ENCODE measurements around the gene HECW1.
A peak's percentile ranks its signal among the peaks of the same experiment; 100 is the strongest.

The HECW1 gene

DNA sequence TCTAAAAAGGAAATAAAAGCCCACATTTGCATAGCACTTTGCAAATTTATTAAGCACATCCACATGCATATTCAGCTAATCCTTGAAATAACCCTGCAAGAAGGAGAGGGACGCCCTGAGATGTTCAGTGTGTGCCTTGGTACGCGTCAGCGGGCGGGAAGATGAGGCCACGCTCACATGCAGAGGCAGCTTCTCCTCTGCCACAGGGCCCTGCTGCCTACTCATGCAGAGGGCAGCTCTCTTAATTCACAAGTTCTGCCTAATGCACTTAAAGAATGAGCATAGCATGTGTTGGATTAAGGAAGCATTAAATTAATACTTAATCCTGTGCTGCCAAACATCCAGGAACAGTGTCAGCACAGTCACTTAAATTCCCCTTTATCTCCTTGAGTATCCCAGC, 132.3 kb downstream of the HECW1 start:
- Histone ChIP-seq H3K4me1 (ENCODE audit: control insufficient read depth, insufficient read depth, low read length) (no peaks in the 10 kb centered on the region), H3K27ac (ENCODE audit: extremely low read depth, low read depth, low read length) (no peak overlapping the region), H3K9me3 (ENCODE audit: control insufficient read depth, insufficient read depth, low read depth, low read length) (no peaks in the 10 kb centered on the region), H3K4me3 (ENCODE audit: low read depth, low read length) (no peak overlapping the region), H3K36me3 (ENCODE audit: control insufficient read depth in 2 of 2, insufficient read depth in 1 of 2, low read length in 2 of 2) (no peaks in the 10 kb centered on the region)
- POLR2A ChIA-PET: no interaction called here
- no peak for TF ChIP-seq ZBTB11 (tag by site-specific recombination; conservative IDR thresholded peaks at IDR 0.05; ENCODE audit: low read depth)
- CTCF ChIA-PET: interaction anchor here (0.6 to 1.6 kb wide), 2 partner anchors 14 to 17 kb away, joined by 3 to 11 read pairs; no protein-coding TSS in a partner anchor

GRCh38 chr7:43247757-43248156, 135.3 kb downstream of the HECW1 start:
- Histone ChIP-seq H3K36me3 (ENCODE audit: control insufficient read depth in 2 of 2, insufficient read depth in 1 of 2, low read length in 2 of 2) (no peaks in the 10 kb centered on the region), H3K4me3 (ENCODE audit: low read depth, low read length) (no peak overlapping the region), H3K27ac (ENCODE audit: extremely low read depth, low read depth, low read length) (no peak overlapping the region), H3K4me1 (ENCODE audit: control insufficient read depth, insufficient read depth, low read length) (no peaks in the 10 kb centered on the region), H3K9me3 (ENCODE audit: control insufficient read depth, insufficient read depth, low read depth, low read length) (no peaks in the 10 kb centered on the region)
- ChIA-PET POLR2A (no interaction called here), CTCF (no interaction called here)
- TF ChIP-seq PRDM1 (tag by site-specific recombination; IDR thresholded peaks at IDR 0.05): peak; percentile 34; the same call in 1 of the 2 replicates
- TF ChIP-seq SP7 (tag by site-specific recombination; IDR thresholded peaks at IDR 0.05): no peak
- TF ChIP-seq OSR2 (tag by site-specific recombination; IDR thresholded peaks at IDR 0.05): no peak
- TF ChIP-seq ZNF660 (tag by site-specific recombination; IDR thresholded peaks at IDR 0.05): no peak
- TF ChIP-seq ZBTB49 (tag by site-specific recombination; IDR thresholded peaks at IDR 0.05; ENCODE audit: low read depth): no peak
- peak; percentile 91 for TF ChIP-seq ZNF366 (tag by site-specific recombination; conservative IDR thresholded peaks at IDR 0.05)
- TF ChIP-seq ZEB2 (tag by site-specific recombination; IDR thresholded peaks at IDR 0.05): no peak
- TF ChIP-seq ZNF155 (tag by site-specific recombination; IDR thresholded peaks at IDR 0.05): no peak

DNA sequence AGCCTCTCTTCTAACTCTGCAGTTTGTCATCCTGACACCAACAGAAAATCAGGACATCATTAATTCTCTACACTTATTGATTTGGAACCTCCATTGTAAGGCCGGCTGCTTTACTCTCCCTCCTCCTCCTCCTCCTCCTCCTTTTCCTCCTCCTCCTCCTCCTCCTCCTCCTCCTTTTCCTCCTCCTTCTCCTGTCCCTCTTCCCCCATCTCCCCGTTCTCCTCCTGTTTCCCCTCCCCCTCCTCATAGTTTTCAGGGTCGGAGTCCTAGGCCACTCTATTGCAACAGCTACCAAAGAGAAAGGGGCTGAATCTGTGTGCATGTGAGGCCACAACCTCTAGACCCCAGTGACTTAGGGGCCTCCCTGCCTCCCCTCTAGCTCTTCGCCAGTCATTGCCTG, 136.1 kb downstream of the HECW1 start:
- Histone ChIP-seq H3K36me3 (ENCODE audit: control insufficient read depth in 2 of 2, insufficient read depth in 1 of 2, low read length in 2 of 2) (no peaks in the 10 kb centered on the region), H3K4me3 (ENCODE audit: low read depth, low read length) (no peak overlapping the region), H3K27ac (ENCODE audit: extremely low read depth, low read depth, low read length) (no peak overlapping the region), H3K4me1 (ENCODE audit: control insufficient read depth, insufficient read depth, low read length) (no peaks in the 10 kb centered on the region), H3K9me3 (ENCODE audit: control insufficient read depth, insufficient read depth, low read depth, low read length) (no peaks in the 10 kb centered on the region)
- no peak for TF ChIP-seq ZNF112 (tag by site-specific recombination; IDR thresholded peaks at IDR 0.05)
- no peak for TF ChIP-seq ZSCAN23 (tag by site-specific recombination; IDR thresholded peaks at IDR 0.05)
- TF ChIP-seq REPIN1 (tag by site-specific recombination; IDR thresholded peaks at IDR 0.05; ENCODE audit: low read depth): no peak
- no peak for TF ChIP-seq KLF7 (tag by site-specific recombination; IDR thresholded peaks at IDR 0.05; ENCODE audit: borderline replicate concordance)
- TF ChIP-seq, protein P1, sequence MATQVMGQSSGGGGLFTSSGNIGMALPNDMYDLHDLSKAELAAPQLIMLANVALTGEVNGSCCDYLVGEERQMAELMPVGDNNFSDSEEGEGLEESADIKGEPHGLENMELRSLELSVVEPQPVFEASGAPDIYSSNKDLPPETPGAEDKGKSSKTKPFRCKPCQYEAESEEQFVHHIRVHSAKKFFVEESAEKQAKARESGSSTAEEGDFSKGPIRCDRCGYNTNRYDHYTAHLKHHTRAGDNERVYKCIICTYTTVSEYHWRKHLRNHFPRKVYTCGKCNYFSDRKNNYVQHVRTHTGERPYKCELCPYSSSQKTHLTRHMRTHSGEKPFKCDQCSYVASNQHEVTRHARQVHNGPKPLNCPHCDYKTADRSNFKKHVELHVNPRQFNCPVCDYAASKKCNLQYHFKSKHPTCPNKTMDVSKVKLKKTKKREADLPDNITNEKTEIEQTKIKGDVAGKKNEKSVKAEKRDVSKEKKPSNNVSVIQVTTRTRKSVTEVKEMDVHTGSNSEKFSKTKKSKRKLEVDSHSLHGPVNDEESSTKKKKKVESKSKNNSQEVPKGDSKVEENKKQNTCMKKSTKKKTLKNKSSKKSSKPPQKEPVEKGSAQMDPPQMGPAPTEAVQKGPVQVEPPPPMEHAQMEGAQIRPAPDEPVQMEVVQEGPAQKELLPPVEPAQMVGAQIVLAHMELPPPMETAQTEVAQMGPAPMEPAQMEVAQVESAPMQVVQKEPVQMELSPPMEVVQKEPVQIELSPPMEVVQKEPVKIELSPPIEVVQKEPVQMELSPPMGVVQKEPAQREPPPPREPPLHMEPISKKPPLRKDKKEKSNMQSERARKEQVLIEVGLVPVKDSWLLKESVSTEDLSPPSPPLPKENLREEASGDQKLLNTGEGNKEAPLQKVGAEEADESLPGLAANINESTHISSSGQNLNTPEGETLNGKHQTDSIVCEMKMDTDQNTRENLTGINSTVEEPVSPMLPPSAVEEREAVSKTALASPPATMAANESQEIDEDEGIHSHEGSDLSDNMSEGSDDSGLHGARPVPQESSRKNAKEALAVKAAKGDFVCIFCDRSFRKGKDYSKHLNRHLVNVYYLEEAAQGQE (tag by site-specific recombination; IDR thresholded peaks at IDR 0.05): no peak
- no peak for TF ChIP-seq ZNF624 (tag by site-specific recombination; IDR thresholded peaks at IDR 0.05)
- TF ChIP-seq, protein P2, sequence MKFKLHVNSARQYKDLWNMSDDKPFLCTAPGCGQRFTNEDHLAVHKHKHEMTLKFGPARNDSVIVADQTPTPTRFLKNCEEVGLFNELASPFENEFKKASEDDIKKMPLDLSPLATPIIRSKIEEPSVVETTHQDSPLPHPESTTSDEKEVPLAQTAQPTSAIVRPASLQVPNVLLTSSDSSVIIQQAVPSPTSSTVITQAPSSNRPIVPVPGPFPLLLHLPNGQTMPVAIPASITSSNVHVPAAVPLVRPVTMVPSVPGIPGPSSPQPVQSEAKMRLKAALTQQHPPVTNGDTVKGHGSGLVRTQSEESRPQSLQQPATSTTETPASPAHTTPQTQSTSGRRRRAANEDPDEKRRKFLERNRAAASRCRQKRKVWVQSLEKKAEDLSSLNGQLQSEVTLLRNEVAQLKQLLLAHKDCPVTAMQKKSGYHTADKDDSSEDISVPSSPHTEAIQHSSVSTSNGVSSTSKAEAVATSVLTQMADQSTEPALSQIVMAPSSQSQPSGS (tag by site-specific recombination; IDR thresholded peaks at IDR 0.05; ENCODE audit: low read depth): no peak
- TF ChIP-seq ZNF768 (tag by site-specific recombination; IDR thresholded peaks at IDR 0.05): no peak
- no peak for TF ChIP-seq GFI1B (tag by site-specific recombination; IDR thresholded peaks at IDR 0.05)
- no peak for TF ChIP-seq ZNF549 (tag by site-specific recombination; IDR thresholded peaks at IDR 0.05)
- no peak for TF ChIP-seq ZNF391 (tag by site-specific recombination; IDR thresholded peaks at IDR 0.05; ENCODE audit: borderline replicate concordance, low read depth)
- TF ChIP-seq ZNF585B (tag by site-specific recombination; IDR thresholded peaks at IDR 0.05): no peak
- ChIA-PET CTCF (interaction anchor here (2.7 kb wide), 1 partner anchor 13 kb away, joined by 18 read pairs; no protein-coding TSS in a partner anchor), POLR2A (no interaction called here)
